D721Med (cell line): Measurements from ENCODE around the gene ROBO1.
A peak's percentile ranks its signal among the peaks of the same experiment; 100 is the strongest.
"Not testable (repeated sequence)": the region's sequence is repeated elsewhere in the genome, so short reads cannot be mapped to it uniquely, and the experiment has no call there.

Source experiments
- DNase-seq: peaks from one replicate; pipeline ENCODE4 v3.0.0; 2011; ENCODE audit warnings: low spot score; ENCODE audit not compliant: insufficient read length
- FAIRE-seq: peaks from 2 replicates; lab custom pipeline; 2011; peaks lifted over from hg19 to GRCh38; lab: Jason Lieb, UNC
- CTCF ChIP-seq: IDR thresholded peaks from 2 replicates; pipeline ENCODE4 v1.5.1; 2012; ENCODE audit warnings: mild to moderate bottlenecking, control low read depth; ENCODE audit not compliant: insufficient read depth; ENCODE audit errors: missing control alignments

The ROBO1 gene

GRCh38 chr3:78894787-78895186, 873.0 kb downstream of the ROBO1 start:
- no peak for TF ChIP-seq CTCF
- DNase-seq (no peak), FAIRE-seq (peak; percentile 69)

DNA sequence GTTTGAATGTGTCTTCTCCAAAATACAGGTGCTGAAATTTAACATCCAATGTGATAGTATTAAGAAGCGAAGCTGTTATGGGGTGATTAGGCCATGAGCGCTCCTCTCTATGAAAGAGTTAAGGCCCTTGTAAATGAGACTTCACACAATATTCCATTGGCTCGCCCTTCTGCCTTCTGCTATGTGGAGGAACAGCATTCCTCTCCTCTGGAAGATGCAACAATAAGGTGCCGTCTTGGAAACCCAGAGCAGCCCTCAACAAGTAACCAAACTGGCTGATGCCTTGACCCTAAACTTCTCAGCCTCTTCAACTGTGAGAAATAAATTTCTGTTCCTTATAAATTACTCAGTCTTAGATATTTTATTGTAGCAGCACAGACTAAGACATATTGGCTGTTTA, 874.6 kb downstream of the ROBO1 start:
- FAIRE-seq (no peak), DNase-seq (no peak)
- TF ChIP-seq CTCF, result no peak

DNA sequence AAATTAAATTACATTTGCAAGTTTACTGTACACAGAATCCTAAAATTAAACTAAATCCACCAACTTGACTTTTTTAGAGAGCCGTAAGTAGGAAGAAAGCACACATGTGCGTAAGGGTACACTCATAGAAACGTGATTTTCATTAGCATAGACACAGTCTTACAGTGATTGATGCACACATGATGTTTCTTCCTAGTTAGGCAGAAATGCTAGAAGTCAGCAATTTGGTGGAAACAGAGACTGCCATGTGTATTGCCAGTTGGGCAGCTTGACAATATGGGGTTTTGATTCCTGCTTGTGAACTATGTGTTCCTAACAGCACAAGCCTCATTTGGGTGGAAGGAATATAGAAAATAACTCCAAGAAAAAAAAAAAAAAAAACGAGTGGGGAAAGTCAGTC, 878.5 kb downstream of the ROBO1 start:
- no peak for TF ChIP-seq CTCF
- no peak for DNase-seq
- peak; percentile 89 for FAIRE-seq

GRCh38 chr3:78888635-78889034, 879.2 kb downstream of the ROBO1 start:
- DNase-seq (no peak), FAIRE-seq (no peak)
- no peak for TF ChIP-seq CTCF

DNA sequence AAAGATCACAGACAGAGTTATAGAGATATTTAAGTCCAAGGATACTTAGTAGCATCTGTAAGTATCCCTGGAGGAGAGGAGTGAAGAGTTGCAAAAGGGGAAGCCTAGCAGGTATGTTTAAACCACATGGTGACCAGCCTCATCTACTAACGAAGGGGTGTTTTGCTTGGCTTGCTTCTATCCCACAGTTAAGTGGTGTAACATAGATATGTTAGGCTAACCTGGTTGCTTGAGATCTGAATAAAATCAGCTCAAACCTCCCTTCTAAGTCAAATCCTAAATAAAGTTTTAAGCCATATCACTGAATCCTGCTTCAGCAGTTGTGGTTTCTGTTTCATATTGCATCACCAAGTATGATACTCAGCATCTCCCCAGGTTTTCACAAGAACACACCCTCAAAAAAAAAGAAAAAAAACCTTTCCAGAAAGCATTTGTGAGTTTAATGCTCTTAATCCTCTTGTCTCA, 880.2 kb downstream of the ROBO1 start:
- peak; percentile 89 for FAIRE-seq
- TF ChIP-seq CTCF, result no peak
- no peak for DNase-seq

- TF ChIP-seq CTCF, result no peak
- DNase-seq (no peak), FAIRE-seq (peak; percentile 41)
Observed at GRCh38 chr3:78887029-78887428, 880.8 kb downstream of the ROBO1 start.

DNA sequence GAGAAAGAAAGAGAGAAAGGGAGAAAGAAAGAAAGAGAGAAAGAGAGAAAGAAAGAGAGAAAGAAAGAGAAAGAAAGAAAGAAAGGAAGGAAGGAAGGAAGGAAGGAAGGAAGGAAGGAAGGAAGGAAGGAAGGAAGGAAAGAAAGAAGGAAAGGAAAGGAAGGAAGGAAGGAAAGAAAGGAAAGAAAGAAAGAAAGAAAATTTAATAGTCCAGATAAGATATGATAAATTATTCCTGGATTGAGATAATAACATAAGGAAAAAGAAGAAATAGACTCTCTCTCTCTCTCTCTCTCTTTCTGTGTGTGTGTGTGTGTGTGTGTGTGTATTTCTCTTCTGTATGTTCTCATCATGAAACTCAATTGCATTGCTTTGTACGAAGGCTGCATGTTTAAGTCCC, 883.2 kb downstream of the ROBO1 start:
- DNase-seq, FAIRE-seq: not testable (repeated sequence)

GRCh38 chr3:78882251-78882650, 885.5 kb downstream of the ROBO1 start:
- peak; percentile 56 for FAIRE-seq
- TF ChIP-seq CTCF, result no peak
- no peak for DNase-seq
